ENCODE data around the gene OR1E2. TPM values are rescaled to one million over a fixed set of nuclear protein-coding genes. Genes with fewer than 3 reads are reported as not detected.
A peak's percentile ranks its signal among the peaks of the same experiment; 100 is the strongest.

OR1E2 gene
- total RNA-seq = not detected
- polyA plus RNA-seq (ENCODE audit: insufficient read length in 2 of 2) = under 1 TPM in 1 of 2 donors, not detected in 1; 0.23 TPM
- long read RNA-seq, donor 1 = 0 reads
- long read RNA-seq, donor 2 = 0 reads
- long read RNA-seq, donor 3, partial matches to known transcripts = 0 of 1 reads
- long read RNA-seq, donor 3, other reads (novel, unspliced or antisense) = 0 of 1 reads
- long read RNA-seq, donor 4 = 0 reads

GRCh38 chr17:3433741-3434140 is at the start of gene OR1E2:
OR1E2 (minus strand) TSS chr17:3433841; CDS start chr17:3433841, 0 bp downstream.
- WGBS (ENCODE audit: insufficient coverage) = 94% methylated on average over 2 of the region's 3 CpGs
- no peaks in the 10 kb centered on the region for H3K36me3 ChIP-seq (ENCODE audit: control insufficient read depth, insufficient read depth, low read length)
- H3K27me3 ChIP-seq (ENCODE audit: control insufficient read depth, insufficient read depth, low read length) = no peaks in the 10 kb centered on the region
- no peak for DNase-seq (ENCODE audit: low read depth in 4 of 6, low spot score in 6 of 6)
- no peaks in the 10 kb centered on the region for H3K9me3 ChIP-seq (ENCODE audit: control insufficient read depth, insufficient read depth, low read length)
- no peaks in the 10 kb centered on the region for H3K4me1 ChIP-seq (ENCODE audit: control insufficient read depth, insufficient read depth, low read length)
- no peak within 1 kb of the TSS for H3K4me3 ChIP-seq (ENCODE audit: low read depth, low read length)
- no peak within 1 kb of the TSS for H3K27ac ChIP-seq (ENCODE audit: low read depth, low read length)

GRCh38 chr17:3482852-3483251 is 49.2 kb upstream of the OR1E2 start:
- Histone ChIP-seq H3K27me3 (ENCODE audit: control insufficient read depth, insufficient read depth, low read length) (no peaks in the 10 kb centered on the region), H3K4me3 (ENCODE audit: low read depth, low read length) (no peak overlapping the region), H3K36me3 (ENCODE audit: control insufficient read depth, insufficient read depth, low read length) (no peaks in the 10 kb centered on the region), H3K27ac (ENCODE audit: low read depth, low read length) (no peak overlapping the region), H3K4me1 (ENCODE audit: control insufficient read depth, insufficient read depth, low read length) (no peaks in the 10 kb centered on the region), H3K9me3 (ENCODE audit: control insufficient read depth, insufficient read depth, low read length) (no peaks in the 10 kb centered on the region)
- no CpG with 5 or more reads among the region's 3 CpGs for WGBS (ENCODE audit: insufficient coverage)
- no peak for DNase-seq (ENCODE audit: low read depth in 4 of 6, low spot score in 6 of 6)

GRCh38 chr17:3479988-3480387 is 46.3 kb upstream of the OR1E2 start:
- Histone ChIP-seq H3K4me3 (ENCODE audit: low read depth, low read length) (no peak overlapping the region), H3K4me1 (ENCODE audit: control insufficient read depth, insufficient read depth, low read length) (no peaks in the 10 kb centered on the region), H3K27ac (ENCODE audit: low read depth, low read length) (no peak overlapping the region), H3K9me3 (ENCODE audit: control insufficient read depth, insufficient read depth, low read length) (no peaks in the 10 kb centered on the region), H3K36me3 (ENCODE audit: control insufficient read depth, insufficient read depth, low read length) (no peaks in the 10 kb centered on the region), H3K27me3 (ENCODE audit: control insufficient read depth, insufficient read depth, low read length) (no peaks in the 10 kb centered on the region)
- 100% methylated on average over 2 of the region's 3 CpGs for WGBS (ENCODE audit: insufficient coverage)
- no peak for DNase-seq (ENCODE audit: low read depth in 4 of 6, low spot score in 6 of 6)

- peak within 1 kb of the TSS; percentile 62 for H3K27ac ChIP-seq (ENCODE audit: low read depth, low read length)
- H3K4me3 ChIP-seq (ENCODE audit: low read depth, low read length) = peak within 1 kb of the TSS; percentile 14
- DNase-seq (ENCODE audit: low read depth in 4 of 6, low spot score in 6 of 6) = no peak
- H3K36me3 ChIP-seq (ENCODE audit: control insufficient read depth, insufficient read depth, low read length) = no peaks in the 10 kb centered on the region
- H3K9me3 ChIP-seq (ENCODE audit: control insufficient read depth, insufficient read depth, low read length) = no peaks in the 10 kb centered on the region
- WGBS (ENCODE audit: insufficient coverage) = 90% methylated on average over 2 of the region's 7 CpGs
- H3K27me3 ChIP-seq (ENCODE audit: control insufficient read depth, insufficient read depth, low read length) = no peaks in the 10 kb centered on the region
- no peaks in the 10 kb centered on the region for H3K4me1 ChIP-seq (ENCODE audit: control insufficient read depth, insufficient read depth, low read length)
Measured at GRCh38 chr17:3475812-3476610, 42.4 kb upstream of the OR1E2 start, which contains the start of gene ASPA. ASPA (plus strand) TSS chr17:3475997; CDS start chr17:3476160, 163 bp downstream.

- Histone ChIP-seq H3K9me3 (ENCODE audit: control insufficient read depth, insufficient read depth, low read length) (no peaks in the 10 kb centered on the region), H3K27ac (ENCODE audit: low read depth, low read length) (peak overlapping the region; percentile 62), H3K27me3 (ENCODE audit: control insufficient read depth, insufficient read depth, low read length) (no peaks in the 10 kb centered on the region), H3K36me3 (ENCODE audit: control insufficient read depth, insufficient read depth, low read length) (no peaks in the 10 kb centered on the region), H3K4me1 (ENCODE audit: control insufficient read depth, insufficient read depth, low read length) (no peaks in the 10 kb centered on the region), H3K4me3 (ENCODE audit: low read depth, low read length) (no peak overlapping the region)
- no peak for DNase-seq (ENCODE audit: low read depth in 4 of 6, low spot score in 6 of 6)
- 42% methylated on average over 3 of the region's 4 CpGs for WGBS (ENCODE audit: insufficient coverage)
Measured at GRCh38 chr17:3475251-3475685, 41.6 kb upstream of the OR1E2 start.

GRCh38 chr17:3474212-3474611 is 40.6 kb upstream of the OR1E2 start:
- H3K4me3 ChIP-seq (ENCODE audit: low read depth, low read length) = no peak overlapping the region
- no peaks in the 10 kb centered on the region for H3K36me3 ChIP-seq (ENCODE audit: control insufficient read depth, insufficient read depth, low read length)
- no peaks in the 10 kb centered on the region for H3K4me1 ChIP-seq (ENCODE audit: control insufficient read depth, insufficient read depth, low read length)
- WGBS (ENCODE audit: insufficient coverage) = no CpG with 5 or more reads among the region's 3 CpGs
- DNase-seq (ENCODE audit: low read depth in 4 of 6, low spot score in 6 of 6) = peak in 3 of 6 donors; percentile 4 to 11 (median 9)
- H3K9me3 ChIP-seq (ENCODE audit: control insufficient read depth, insufficient read depth, low read length) = no peaks in the 10 kb centered on the region
- H3K27me3 ChIP-seq (ENCODE audit: control insufficient read depth, insufficient read depth, low read length) = no peaks in the 10 kb centered on the region
- H3K27ac ChIP-seq (ENCODE audit: low read depth, low read length) = peak overlapping the region; percentile 62

- Histone ChIP-seq H3K27ac (ENCODE audit: low read depth, low read length) (no peak overlapping the region), H3K27me3 (ENCODE audit: control insufficient read depth, insufficient read depth, low read length) (no peaks in the 10 kb centered on the region), H3K4me3 (ENCODE audit: low read depth, low read length) (no peak overlapping the region), H3K4me1 (ENCODE audit: control insufficient read depth, insufficient read depth, low read length) (no peaks in the 10 kb centered on the region), H3K9me3 (ENCODE audit: control insufficient read depth, insufficient read depth, low read length) (no peaks in the 10 kb centered on the region), H3K36me3 (ENCODE audit: control insufficient read depth, insufficient read depth, low read length) (no peaks in the 10 kb centered on the region)
- no peak for DNase-seq (ENCODE audit: low read depth in 4 of 6, low spot score in 6 of 6)
- WGBS (ENCODE audit: insufficient coverage) = 95% methylated on average over 20 of the region's 21 CpGs
Measured at GRCh38 chr17:3472137-3472536, 38.5 kb upstream of the OR1E2 start.

- Histone ChIP-seq H3K4me1 (ENCODE audit: control insufficient read depth, insufficient read depth, low read length) (no peaks in the 10 kb centered on the region), H3K9me3 (ENCODE audit: control insufficient read depth, insufficient read depth, low read length) (no peaks in the 10 kb centered on the region), H3K36me3 (ENCODE audit: control insufficient read depth, insufficient read depth, low read length) (no peaks in the 10 kb centered on the region), H3K27me3 (ENCODE audit: control insufficient read depth, insufficient read depth, low read length) (no peaks in the 10 kb centered on the region), H3K27ac (ENCODE audit: low read depth, low read length) (no peak within 1 kb of the TSS), H3K4me3 (ENCODE audit: low read depth, low read length) (no peak within 1 kb of the TSS)
- no peak for DNase-seq (ENCODE audit: low read depth in 4 of 6, low spot score in 6 of 6)
- WGBS (ENCODE audit: insufficient coverage) = 95% methylated on average over 29 of the region's 38 CpGs
Measured at GRCh38 chr17:3471599-3471998, 38.0 kb upstream of the OR1E2 start, which contains the start of gene SPATA22. SPATA22 (minus strand) TSS chr17:3471819; CDS start chr17:3469325, 2,494 bp downstream.

GRCh38 chr17:3469529-3469928 is 35.9 kb upstream of the OR1E2 start:
- 55% methylated on average over 4 of the region's 5 CpGs for WGBS (ENCODE audit: insufficient coverage)
- Histone ChIP-seq H3K27me3 (ENCODE audit: control insufficient read depth, insufficient read depth, low read length) (no peaks in the 10 kb centered on the region), H3K9me3 (ENCODE audit: control insufficient read depth, insufficient read depth, low read length) (no peaks in the 10 kb centered on the region)

More at GRCh38 chr17:3469529-3469928, 35.9 kb upstream of the OR1E2 start:
- no peak for DNase-seq (ENCODE audit: low read depth in 4 of 6, low spot score in 6 of 6)
- Histone ChIP-seq H3K27ac (ENCODE audit: low read depth, low read length) (no peak overlapping the region), H3K36me3 (ENCODE audit: control insufficient read depth, insufficient read depth, low read length) (no peaks in the 10 kb centered on the region), H3K4me1 (ENCODE audit: control insufficient read depth, insufficient read depth, low read length) (no peaks in the 10 kb centered on the region), H3K4me3 (ENCODE audit: low read depth, low read length) (no peak overlapping the region)

All from spinal cord (tissue), 10 donors.